GM18858 (cell line): ENCODE results near the gene TNS3.
"Not testable (repeated sequence)": the region's sequence is repeated elsewhere in the genome, so short reads cannot be mapped to it uniquely, and the experiment has no call there.

Experiments used
- ATAC-seq: cut with Tn5 transposase; IDR thresholded peaks from one replicate; pipeline ENCODE4 v1.9.1; 2021; ENCODE audit not compliant: unreplicated experiment

The TNS3 gene

GRCh38 chr7:47273974-47274766, 307.7 kb downstream of the TNS3 start:
- ATAC-seq = no peak

GRCh38 chr7:47273088-47273487, 308.8 kb downstream of the TNS3 start:
- no peak for ATAC-seq

- ATAC-seq = no peak
Observed at GRCh38 chr7:47271749-47272148, 310.2 kb downstream of the TNS3 start.

GRCh38 chr7:47268851-47269836, 312.8 kb downstream of the TNS3 start:
- no peak for ATAC-seq

- ATAC-seq = no peak
Observed at GRCh38 chr7:47267346-47267745, 314.6 kb downstream of the TNS3 start.

GRCh38 chr7:47266799-47267198, 315.1 kb downstream of the TNS3 start:
- no peak for ATAC-seq

- ATAC-seq = peak; percentile 91
Observed at GRCh38 chr7:47266131-47266706, 315.7 kb downstream of the TNS3 start.

DNA sequence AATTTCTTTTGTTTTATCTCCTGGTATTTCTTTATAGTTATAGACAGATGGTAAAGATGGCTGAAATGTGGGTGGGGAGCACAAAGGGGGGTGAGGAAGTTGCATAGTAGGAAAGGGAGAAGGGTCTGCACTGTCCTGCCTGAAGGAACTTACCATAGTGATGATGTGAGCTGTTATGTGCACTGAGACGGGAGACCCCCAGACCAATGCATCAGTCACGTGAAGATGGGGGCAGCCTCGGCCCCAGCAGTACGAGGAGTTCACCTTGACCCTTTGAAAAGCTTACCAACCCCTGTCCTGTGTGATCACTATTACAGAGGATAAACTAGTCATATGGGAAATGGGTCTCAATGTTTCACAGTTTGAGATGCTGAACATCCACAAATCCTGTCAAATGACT, 316.3 kb downstream of the TNS3 start:
- ATAC-seq = no peak

DNA sequence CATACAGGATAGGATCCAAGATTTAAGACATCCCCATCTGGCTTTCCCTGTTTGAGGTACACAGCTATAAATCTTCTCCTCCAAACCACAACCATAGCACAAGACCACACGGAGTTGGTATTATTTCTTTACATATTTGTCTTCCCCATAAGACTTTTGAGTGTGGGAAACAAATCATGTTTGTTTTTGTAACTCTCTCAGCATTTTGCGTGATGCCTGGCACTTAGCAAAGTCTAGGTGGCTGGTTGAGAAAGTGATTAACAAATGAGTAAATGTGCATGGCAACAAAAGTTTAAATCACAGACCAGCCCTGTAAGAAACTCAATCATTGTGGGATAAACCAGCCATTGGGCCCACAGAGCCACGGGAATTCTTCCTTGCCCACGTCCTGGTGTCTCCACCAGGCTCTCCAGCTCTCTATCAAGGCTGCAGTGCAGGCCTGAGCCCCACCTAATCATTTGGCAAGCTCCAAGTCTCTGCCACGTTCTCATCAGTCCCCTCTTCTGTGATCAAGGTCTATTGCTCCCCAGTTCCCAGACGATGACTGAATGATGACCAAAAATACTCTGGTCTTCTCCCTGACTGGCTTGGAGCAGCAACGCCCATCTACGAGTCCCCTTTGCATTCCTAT, 317.8 kb downstream of the TNS3 start:
- ATAC-seq = no peak

GRCh38 chr7:47262881-47263280, 319.0 kb downstream of the TNS3 start:
- ATAC-seq = no peak

DNA sequence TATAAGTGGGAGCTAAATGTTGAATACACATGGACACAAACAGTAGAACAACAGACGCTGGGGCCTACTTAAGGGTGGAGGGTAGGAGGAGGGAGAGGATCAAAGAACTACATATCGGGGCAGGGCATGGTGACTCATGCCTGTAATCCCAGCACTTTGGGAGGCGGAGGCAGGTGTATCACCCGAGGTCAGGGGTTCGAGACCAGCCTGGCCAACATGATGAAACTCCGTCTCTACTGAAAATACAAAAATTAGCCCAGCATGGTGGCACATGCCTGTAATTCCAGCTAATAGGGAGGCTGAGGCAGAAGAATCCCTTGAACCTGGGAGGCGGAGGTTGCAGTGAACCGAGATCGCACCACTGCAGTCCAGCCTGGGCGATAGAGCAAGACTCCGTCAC, 319.8 kb downstream of the TNS3 start:
- not testable (repeated sequence) for ATAC-seq

- ATAC-seq = no peak
Observed at GRCh38 chr7:47260270-47260669, 321.6 kb downstream of the TNS3 start.

DNA sequence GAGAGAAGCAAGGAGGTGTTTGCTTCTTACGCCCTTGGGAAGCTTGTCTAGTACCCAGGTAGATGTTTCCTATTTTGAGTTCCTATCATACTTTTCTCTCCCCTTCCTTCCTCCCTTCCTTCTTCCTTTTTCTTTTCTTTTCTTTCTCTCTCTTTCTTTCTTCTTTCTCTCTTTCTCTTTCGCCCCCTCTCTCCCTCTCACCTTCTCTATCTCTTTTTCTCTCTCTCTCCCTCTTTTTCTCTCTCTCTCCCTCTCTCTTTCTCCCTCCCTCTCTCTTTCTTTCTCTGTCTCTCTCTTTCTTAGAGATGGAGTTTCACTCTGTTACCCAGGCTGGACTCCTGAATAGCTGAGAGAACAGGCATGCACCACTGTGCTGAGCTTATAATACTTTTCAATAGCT, 322.2 kb downstream of the TNS3 start:
- ATAC-seq = no peak

- ATAC-seq = no peak
Observed at GRCh38 chr7:47258798-47259197, 323.1 kb downstream of the TNS3 start.

DNA sequence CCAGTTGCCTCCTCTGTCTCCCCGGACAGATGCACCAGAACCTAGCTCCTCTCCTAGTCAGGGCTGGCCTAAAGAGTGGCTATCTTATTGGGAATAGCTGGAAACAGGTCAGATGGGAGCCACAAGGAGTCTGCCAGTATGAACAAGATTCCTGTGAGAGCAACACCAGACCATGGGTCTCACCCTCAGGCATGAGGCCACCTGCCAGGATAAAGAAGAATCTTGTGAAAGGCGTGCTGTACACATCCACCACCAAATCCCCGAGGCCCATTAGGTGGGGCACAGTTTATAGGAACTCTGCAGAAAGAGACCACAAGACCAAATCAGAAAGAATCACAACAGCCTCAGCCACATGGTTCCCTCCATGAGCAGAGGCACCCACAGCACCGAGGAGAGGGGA, 325.9 kb downstream of the TNS3 start:
- ATAC-seq = no peak

DNA sequence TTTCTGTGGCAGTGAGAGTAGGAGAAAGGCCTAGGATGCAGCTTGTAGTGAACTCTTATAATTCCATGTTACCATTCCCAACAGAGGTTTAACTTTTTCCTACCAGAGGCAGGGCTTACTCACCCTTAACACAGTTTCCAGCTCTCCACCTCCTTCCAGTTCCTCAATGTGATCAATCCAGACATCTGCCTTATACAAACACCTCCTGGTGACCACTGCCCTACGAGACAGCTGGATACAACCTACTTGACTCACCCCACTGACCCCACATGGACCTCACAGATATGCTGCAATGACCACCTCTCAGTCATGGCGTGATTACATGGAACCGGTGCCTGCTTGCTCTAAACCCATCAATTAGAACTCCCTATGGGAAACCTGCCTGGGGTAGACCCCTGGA, 326.5 kb downstream of the TNS3 start:
- ATAC-seq = no peak

GRCh38 chr7:47255007-47255406, 326.9 kb downstream of the TNS3 start:
- no peak for ATAC-seq

GRCh38 chr7:47254081-47254977, 327.6 kb downstream of the TNS3 start:
- ATAC-seq = peak; percentile 68

- ATAC-seq = no peak
Observed at GRCh38 chr7:47253650-47254080, 328.2 kb downstream of the TNS3 start.

DNA sequence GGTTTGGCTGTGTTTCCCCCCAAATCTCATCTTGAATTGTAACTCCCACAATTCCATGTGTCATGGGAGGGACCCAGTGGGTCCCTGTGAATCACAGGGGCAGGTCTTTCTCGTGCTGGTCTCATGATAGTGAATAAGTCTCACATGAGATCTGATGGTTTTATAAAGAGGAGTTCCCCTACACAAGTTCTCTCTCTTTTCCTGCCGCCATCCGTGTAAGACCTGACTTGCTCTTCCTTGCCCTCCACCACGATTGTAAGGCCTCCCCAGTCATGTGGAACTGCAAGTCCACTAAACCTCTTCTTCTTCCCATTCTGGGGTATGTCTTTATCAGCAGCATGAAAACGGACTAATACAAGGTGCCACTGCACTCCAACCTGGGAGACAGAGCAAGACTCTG, 329.2 kb downstream of the TNS3 start:
- no peak for ATAC-seq
